HFFc6 (cell line): ENCODE data around the gene KCNQ1. TPM values are rescaled to one million over a fixed set of nuclear protein-coding genes. Genes with fewer than 3 reads are reported as not detected.

Experiments used
- DNase-seq: peaks from one replicate; pipeline ENCODE4 v3.0.0-alpha.2; 2018
- H3K27ac Mint-ChIP-seq: 2 replicates; pipeline ENCODE4 v1.8.0; 2020; ENCODE audit warnings: mild to moderate bottlenecking, mixed read lengths
- H3K27me3 Mint-ChIP-seq: 2 replicates; pipeline ENCODE4 v1.8.0; 2021; ENCODE audit warnings: mild to moderate bottlenecking, moderate library complexity, mixed read lengths; ENCODE audit not compliant: insufficient read depth
- H3K36me3 Mint-ChIP-seq: 2 replicates; pipeline ENCODE4 v1.8.0; 2021; ENCODE audit warnings: low read depth, mixed read lengths
- H3K4me1 Mint-ChIP-seq: 2 replicates; pipeline ENCODE4 v1.8.0; 2020; ENCODE audit warnings: low read depth, mixed read lengths
- H3K4me3 Mint-ChIP-seq: 2 replicates; pipeline ENCODE4 v1.8.0; 2020; ENCODE audit warnings: mild to moderate bottlenecking, moderate library complexity, mixed read lengths
- H3K9me3 Mint-ChIP-seq: 2 replicates; pipeline ENCODE4 v1.8.0; 2020; ENCODE audit warnings: mild to moderate bottlenecking, mixed read lengths
- total RNA-seq, 6 experiments: library from RNA; stranded (reverse); fragmentation: NEBNext Ultra II Directional; extraction: Animal tissue kit (Norgen Biotek cat#: 25700); gene quantifications; 2 replicates in 1 of 6; 3 replicates in 5 of 6; pipeline ENCODE4 v1.2.3, GENCODE V29; 2021
- TF ChIP-seq, protein P1 (sequence below): fragments of 200-600 bp; sonication (generic); IDR thresholded peaks from 2 replicates; pipeline ENCODE4 v1.5.0; 2021; ENCODE audit warnings: antibody characterized with exemption, mild to moderate bottlenecking

KCNQ1 gene
- total RNA-seq, 6 experiments from 2014 or later: not detected

DNA sequence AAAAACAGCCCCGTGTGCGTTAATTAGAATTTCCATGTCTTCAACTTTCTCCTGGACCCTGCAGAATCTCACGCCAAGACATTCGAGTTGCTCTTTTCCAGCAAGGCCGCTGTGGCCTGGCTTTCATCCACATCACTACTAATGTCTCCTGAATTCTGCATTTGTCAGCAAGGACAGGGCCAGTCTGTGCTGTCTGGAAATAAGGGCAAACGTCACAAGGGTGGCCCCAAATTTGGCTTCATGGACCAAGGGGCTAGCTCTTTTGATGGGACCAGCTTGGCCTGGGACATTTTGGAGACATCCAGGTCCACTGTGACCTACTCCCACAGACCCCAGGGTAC lies 221.6 kb downstream of the KCNQ1 start:
- peaks cover 11% of the 10 kb centered on the region for H3K9me3 Mint-ChIP-seq
- no peaks in the 10 kb centered on the region for H3K4me1 Mint-ChIP-seq
- H3K27ac Mint-ChIP-seq: no peak overlapping the region
- no peak overlapping the region for H3K4me3 Mint-ChIP-seq
- peaks cover 34% of the 10 kb centered on the region for H3K27me3 Mint-ChIP-seq
- TF ChIP-seq, protein P1, sequence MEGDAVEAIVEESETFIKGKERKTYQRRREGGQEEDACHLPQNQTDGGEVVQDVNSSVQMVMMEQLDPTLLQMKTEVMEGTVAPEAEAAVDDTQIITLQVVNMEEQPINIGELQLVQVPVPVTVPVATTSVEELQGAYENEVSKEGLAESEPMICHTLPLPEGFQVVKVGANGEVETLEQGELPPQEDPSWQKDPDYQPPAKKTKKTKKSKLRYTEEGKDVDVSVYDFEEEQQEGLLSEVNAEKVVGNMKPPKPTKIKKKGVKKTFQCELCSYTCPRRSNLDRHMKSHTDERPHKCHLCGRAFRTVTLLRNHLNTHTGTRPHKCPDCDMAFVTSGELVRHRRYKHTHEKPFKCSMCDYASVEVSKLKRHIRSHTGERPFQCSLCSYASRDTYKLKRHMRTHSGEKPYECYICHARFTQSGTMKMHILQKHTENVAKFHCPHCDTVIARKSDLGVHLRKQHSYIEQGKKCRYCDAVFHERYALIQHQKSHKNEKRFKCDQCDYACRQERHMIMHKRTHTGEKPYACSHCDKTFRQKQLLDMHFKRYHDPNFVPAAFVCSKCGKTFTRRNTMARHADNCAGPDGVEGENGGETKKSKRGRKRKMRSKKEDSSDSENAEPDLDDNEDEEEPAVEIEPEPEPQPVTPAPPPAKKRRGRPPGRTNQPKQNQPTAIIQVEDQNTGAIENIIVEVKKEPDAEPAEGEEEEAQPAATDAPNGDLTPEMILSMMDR: no peak
- no peak for DNase-seq
- H3K36me3 Mint-ChIP-seq: peaks cover 5% of the 10 kb centered on the region

DNA sequence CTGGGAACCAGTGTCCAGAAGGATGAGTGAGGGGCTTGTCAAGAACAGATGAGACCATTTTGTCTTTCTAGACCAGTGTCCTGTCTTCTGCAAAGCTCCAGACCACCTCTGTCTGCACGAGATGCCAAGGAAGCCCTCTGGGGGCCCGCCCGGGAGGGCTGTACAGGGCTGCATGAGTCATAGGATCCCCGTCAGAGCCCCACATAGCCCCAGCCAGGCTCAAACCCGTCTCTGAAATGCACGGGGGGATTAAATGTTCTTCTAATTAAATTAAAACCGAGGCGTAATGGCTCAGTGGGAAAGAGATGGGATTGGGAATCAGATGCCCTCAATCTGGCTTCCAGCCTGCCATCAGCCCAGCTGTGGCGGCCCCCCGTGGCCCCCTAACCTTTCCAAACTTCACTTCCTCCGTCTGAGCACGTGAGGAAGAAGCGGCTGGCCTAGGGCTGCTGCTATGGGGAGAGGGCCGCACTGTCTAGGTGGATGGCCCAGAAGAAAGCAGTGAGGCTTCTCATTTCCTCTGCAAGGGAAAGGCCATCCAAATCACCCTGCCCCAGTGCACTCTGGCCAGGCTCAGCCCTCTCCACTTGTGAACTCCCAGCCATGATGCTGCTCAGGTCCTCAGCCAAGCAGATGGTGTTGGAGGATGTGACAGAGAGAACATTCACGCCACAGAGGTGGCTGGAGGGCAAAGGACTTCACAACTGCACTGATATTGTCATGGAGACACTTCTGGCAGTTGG lies 222.2 kb downstream of the KCNQ1 start:
- H3K4me3 Mint-ChIP-seq: no peak overlapping the region

DNA sequence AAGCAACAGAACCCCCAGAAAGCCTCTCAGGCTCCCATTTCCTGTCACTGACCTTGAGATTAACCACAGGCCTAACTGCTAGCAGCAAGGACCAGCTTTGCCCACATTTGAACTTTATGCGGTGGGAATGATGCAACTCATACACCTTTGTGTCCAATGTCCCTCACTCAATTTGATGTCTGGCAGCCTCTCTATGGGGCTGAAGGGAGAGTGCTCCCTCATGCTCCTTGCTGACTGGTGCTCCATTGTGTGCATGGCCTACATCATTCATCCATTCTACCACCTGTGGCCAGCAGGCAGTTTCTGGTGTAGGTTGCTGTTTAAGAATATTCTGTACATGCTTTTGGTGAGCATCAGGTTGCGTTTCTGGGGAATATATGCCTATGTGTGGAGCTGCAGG lies 223.1 kb downstream of the KCNQ1 start:
- no peaks in the 10 kb centered on the region for H3K4me1 Mint-ChIP-seq
- DNase-seq: no peak
- peaks cover 28% of the 10 kb centered on the region for H3K27me3 Mint-ChIP-seq
- TF ChIP-seq, protein P1: no peak
- H3K4me3 Mint-ChIP-seq: no peak overlapping the region
- peaks cover 5% of the 10 kb centered on the region for H3K9me3 Mint-ChIP-seq
- peaks cover 5% of the 10 kb centered on the region for H3K36me3 Mint-ChIP-seq
- H3K27ac Mint-ChIP-seq: no peak overlapping the region

More for the DNA sequence above, 222.2 kb downstream of the KCNQ1 start:
- Mint-ChIP-seq H3K27me3 (peaks cover 32% of the 10 kb centered on the region), H3K4me1 (no peaks in the 10 kb centered on the region), H3K27ac (no peak overlapping the region), H3K36me3 (peaks cover 5% of the 10 kb centered on the region), H3K9me3 (peaks cover 11% of the 10 kb centered on the region)
- TF ChIP-seq, protein P1: no peak
- DNase-seq: no peak

DNA sequence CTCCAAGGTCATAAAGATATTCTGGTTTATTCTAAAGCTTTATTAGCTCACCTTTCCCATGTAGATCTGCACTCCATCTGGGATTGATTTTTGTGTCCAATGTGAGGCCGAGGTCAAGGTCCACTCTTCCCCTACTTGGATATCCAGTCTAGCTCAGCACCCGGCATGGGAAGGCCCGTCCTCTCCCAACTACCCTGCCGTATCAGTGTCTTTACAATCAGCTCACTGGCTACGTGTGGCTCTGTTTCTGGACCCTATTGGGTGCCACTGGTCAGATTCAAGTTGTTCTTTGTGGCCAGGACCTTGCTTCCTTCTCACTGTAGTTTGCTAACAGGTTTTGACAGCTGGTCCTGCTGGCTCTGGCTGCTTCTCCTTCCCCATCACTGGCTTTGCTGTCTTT lies 224.1 kb downstream of the KCNQ1 start:
- TF ChIP-seq, protein P1: no peak
- Mint-ChIP-seq H3K27ac (no peak overlapping the region), H3K36me3 (no peaks in the 10 kb centered on the region; the same call in 1 of the 2 replicates), H3K4me1 (no peaks in the 10 kb centered on the region), H3K4me3 (no peak overlapping the region), H3K27me3 (peaks cover 26% of the 10 kb centered on the region), H3K9me3 (no peaks in the 10 kb centered on the region; the same call in 1 of the 2 replicates)
- no peak for DNase-seq

DNA sequence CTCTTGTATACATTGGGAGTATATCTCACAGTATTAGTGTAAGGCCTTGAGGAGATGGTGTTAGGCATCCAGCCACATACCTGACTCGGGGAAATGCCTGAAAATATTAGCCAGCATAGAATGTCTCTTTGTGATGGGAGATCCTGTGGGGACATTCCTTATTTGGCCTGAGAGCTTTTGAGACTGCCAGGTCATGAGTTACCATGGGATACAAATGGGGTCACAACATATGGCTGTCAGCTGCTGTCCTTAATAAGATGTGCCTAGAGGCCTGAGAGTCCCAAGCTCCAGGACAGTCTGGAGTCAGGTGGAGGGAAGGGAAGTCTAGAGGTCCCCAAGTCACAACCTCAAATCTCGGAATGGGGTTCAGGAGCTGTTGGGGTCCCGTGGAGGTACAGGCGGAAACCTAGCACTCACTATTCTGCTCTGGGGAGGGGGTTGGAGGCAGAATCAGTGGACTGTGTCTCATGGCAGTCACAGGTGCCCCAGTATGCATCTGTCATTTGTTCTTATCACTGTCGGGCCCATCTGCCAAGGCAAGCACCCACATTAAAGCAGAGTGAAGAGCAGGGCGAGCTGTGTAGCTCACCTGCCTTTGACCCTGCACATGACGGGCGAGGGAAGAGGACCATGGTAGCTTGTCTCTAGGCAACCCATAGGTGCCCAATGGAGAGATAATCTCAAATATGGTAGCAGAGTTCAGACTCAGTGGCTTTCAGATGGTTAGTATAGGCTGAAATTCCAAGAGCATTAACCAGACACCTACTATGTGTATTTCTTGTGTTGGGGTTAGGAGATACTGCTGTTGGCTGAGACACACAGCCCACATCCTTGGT lies 225.0 kb downstream of the KCNQ1 start:
- TF ChIP-seq, protein P1: no peak
- H3K4me3 Mint-ChIP-seq: no peak overlapping the region
- H3K27me3 Mint-ChIP-seq: peaks cover 20% of the 10 kb centered on the region
- no peaks in the 10 kb centered on the region; the same call in 1 of the 2 replicates for H3K36me3 Mint-ChIP-seq
- H3K9me3 Mint-ChIP-seq: no peaks in the 10 kb centered on the region; the same call in 1 of the 2 replicates
- no peak overlapping the region for H3K27ac Mint-ChIP-seq
- no peak for DNase-seq
- no peaks in the 10 kb centered on the region for H3K4me1 Mint-ChIP-seq
